Measurements from ENCODE around the gene HIKESHI.

DNA sequence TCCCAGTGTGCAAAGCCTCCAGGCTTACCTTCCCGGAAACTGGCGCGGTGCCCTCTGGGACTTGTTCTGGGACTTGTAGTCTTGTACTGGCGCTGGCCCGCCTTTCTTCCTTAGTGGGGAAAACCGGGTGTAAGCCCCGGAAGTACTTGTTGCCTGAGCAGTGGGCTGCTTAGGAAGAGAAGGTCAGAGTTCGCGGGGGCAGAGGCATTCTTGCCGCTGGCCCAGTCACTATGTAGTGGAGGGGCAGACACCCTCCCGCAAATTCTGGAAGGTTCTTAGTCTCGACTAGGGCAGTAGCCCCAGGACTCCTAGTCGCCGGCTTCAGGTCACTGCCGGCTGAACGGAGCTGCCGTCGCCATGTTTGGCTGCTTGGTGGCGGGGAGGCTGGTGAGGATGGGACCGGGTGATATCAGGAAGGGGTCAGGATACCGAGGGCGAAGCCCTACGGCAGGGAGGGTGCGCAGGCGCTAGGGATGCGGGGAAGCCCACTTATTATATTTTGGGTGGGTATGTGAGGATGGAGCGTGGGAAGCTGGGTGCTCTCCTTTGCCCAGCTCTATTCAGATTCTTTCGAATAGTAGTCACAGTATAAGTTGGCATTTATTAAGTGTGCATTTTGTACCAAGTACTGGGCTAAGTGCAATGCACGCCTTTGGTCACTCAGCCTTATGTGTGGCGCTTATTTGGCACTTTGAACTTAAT is at the start of gene HIKESHI:
- TF ChIP-seq, protein P1, sequence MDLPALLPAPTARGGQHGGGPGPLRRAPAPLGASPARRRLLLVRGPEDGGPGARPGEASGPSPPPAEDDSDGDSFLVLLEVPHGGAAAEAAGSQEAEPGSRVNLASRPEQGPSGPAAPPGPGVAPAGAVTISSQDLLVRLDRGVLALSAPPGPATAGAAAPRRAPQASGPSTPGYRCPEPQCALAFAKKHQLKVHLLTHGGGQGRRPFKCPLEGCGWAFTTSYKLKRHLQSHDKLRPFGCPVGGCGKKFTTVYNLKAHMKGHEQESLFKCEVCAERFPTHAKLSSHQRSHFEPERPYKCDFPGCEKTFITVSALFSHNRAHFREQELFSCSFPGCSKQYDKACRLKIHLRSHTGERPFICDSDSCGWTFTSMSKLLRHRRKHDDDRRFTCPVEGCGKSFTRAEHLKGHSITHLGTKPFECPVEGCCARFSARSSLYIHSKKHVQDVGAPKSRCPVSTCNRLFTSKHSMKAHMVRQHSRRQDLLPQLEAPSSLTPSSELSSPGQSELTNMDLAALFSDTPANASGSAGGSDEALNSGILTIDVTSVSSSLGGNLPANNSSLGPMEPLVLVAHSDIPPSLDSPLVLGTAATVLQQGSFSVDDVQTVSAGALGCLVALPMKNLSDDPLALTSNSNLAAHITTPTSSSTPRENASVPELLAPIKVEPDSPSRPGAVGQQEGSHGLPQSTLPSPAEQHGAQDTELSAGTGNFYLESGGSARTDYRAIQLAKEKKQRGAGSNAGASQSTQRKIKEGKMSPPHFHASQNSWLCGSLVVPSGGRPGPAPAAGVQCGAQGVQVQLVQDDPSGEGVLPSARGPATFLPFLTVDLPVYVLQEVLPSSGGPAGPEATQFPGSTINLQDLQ (CRISPR knock-in tag; IDR thresholded peaks at IDR 0.05): no peak
- TF ChIP-seq ARNT2 (CRISPR knock-in tag; IDR thresholded peaks at IDR 0.05; ENCODE audit: low read depth) (peak; percentile 63; the same call in 1 of the 2 replicates), ASH2L (IDR thresholded peaks at IDR 0.05; ENCODE audit: insufficient read length, low read depth, low read length) (peak; percentile 98), PHF5A (CRISPR knock-in tag; IDR thresholded peaks at IDR 0.05; ENCODE audit: low read depth, unreplicated experiment) (no peak), JUND (CRISPR knock-in tag; IDR thresholded peaks at IDR 0.05) (no peak), KDM4B (CRISPR knock-in tag; IDR thresholded peaks at IDR 0.05) (no peak), ZNF672 (CRISPR knock-in tag; IDR thresholded peaks at IDR 0.05) (no peak), RBM39 (IDR thresholded peaks at IDR 0.05; ENCODE audit: low read depth, low read length, poor library complexity, severe bottlenecking) (peak; percentile 92)
- TF ChIP-seq, protein P2, sequence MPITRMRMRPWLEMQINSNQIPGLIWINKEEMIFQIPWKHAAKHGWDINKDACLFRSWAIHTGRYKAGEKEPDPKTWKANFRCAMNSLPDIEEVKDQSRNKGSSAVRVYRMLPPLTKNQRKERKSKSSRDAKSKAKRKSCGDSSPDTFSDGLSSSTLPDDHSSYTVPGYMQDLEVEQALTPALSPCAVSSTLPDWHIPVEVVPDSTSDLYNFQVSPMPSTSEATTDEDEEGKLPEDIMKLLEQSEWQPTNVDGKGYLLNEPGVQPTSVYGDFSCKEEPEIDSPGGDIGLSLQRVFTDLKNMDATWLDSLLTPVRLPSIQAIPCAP (CRISPR knock-in tag; IDR thresholded peaks at IDR 0.05; ENCODE audit: low read depth): no peak
- TF ChIP-seq, protein P3, sequence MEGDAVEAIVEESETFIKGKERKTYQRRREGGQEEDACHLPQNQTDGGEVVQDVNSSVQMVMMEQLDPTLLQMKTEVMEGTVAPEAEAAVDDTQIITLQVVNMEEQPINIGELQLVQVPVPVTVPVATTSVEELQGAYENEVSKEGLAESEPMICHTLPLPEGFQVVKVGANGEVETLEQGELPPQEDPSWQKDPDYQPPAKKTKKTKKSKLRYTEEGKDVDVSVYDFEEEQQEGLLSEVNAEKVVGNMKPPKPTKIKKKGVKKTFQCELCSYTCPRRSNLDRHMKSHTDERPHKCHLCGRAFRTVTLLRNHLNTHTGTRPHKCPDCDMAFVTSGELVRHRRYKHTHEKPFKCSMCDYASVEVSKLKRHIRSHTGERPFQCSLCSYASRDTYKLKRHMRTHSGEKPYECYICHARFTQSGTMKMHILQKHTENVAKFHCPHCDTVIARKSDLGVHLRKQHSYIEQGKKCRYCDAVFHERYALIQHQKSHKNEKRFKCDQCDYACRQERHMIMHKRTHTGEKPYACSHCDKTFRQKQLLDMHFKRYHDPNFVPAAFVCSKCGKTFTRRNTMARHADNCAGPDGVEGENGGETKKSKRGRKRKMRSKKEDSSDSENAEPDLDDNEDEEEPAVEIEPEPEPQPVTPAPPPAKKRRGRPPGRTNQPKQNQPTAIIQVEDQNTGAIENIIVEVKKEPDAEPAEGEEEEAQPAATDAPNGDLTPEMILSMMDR (CRISPR knock-in tag; IDR thresholded peaks at IDR 0.05): no peak
- TF ChIP-seq, protein P4, sequence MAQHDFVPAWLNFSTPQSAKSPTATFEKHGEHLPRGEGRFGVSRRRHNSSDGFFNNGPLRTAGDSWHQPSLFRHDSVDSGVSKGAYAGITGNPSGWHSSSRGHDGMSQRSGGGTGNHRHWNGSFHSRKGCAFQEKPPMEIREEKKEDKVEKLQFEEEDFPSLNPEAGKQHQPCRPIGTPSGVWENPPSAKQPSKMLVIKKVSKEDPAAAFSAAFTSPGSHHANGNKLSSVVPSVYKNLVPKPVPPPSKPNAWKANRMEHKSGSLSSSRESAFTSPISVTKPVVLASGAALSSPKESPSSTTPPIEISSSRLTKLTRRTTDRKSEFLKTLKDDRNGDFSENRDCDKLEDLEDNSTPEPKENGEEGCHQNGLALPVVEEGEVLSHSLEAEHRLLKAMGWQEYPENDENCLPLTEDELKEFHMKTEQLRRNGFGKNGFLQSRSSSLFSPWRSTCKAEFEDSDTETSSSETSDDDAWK (CRISPR knock-in tag; IDR thresholded peaks at IDR 0.05): no peak

Data from HepG2 (cell line).